Activated naive CD4-positive, alpha-beta T cell (primary cell): ENCODE results near the gene NMRK2.
"Not testable (repeated sequence)": the region's sequence is repeated elsewhere in the genome, so short reads cannot be mapped to it uniquely, and the experiment has no call there.

ENCODE experiments used
- DNase-seq, 4 experiments: peaks; one replicate each; lab custom pipeline; 2025; lab: John Stamatoyannopoulos, UW

Gene NMRK2

GRCh38 chr19:3936506-3937442 is 3.9 kb downstream of the NMRK2 start:
- DNase-seq, result no peak

GRCh38 chr19:3938300-3938950 is 5.6 kb downstream of the NMRK2 start:
- not testable (repeated sequence) for DNase-seq

- DNase-seq, result no peak
These were observed 10.0 kb downstream of the NMRK2 start for GRCh38 chr19:3942790-3943409.

- DNase-seq, result no peak
These were observed 11.3 kb downstream of the NMRK2 start for GRCh38 chr19:3944018-3944721.

GRCh38 chr19:3945838-3946237 is 13.0 kb downstream of the NMRK2 start:
- no peak for DNase-seq

GRCh38 chr19:3947316-3947933 is 14.6 kb downstream of the NMRK2 start:
- DNase-seq, result not testable (repeated sequence)

- DNase-seq, result no peak
These were observed 16.4 kb downstream of the NMRK2 start for GRCh38 chr19:3949294-3949693.

GRCh38 chr19:3949997-3950859 is 17.4 kb downstream of the NMRK2 start:
- DNase-seq, result no peak

GRCh38 chr19:3950871-3951861 is 18.3 kb downstream of the NMRK2 start:
- DNase-seq, result no peak

GRCh38 chr19:3952755-3953276 is 19.9 kb downstream of the NMRK2 start:
- not testable (repeated sequence) for DNase-seq

GRCh38 chr19:3954107-3954506 is 21.2 kb downstream of the NMRK2 start:
- DNase-seq, result no peak

- not testable (repeated sequence) for DNase-seq
These were observed 22.4 kb downstream of the NMRK2 start for GRCh38 chr19:3955276-3955675.

GRCh38 chr19:3955688-3956087 is 22.8 kb downstream of the NMRK2 start:
- no peak for DNase-seq

GRCh38 chr19:3958836-3959765 is 26.2 kb downstream of the NMRK2 start:
- no peak for DNase-seq

- no peak for DNase-seq
These were observed 26.9 kb downstream of the NMRK2 start for GRCh38 chr19:3959766-3960131.

- no peak for DNase-seq
These were observed 28.1 kb downstream of the NMRK2 start for GRCh38 chr19:3961007-3961406.

- no peak for DNase-seq
These were observed 30.8 kb downstream of the NMRK2 start for GRCh38 chr19:3963458-3964255.
